VCaP (cell line): ENCODE results near the gene ZNF496.
"Not testable (repeated sequence)": the region's sequence is repeated elsewhere in the genome, so short reads cannot be mapped to it uniquely, and the experiment has no call there.

Experiments used
- H3K27ac ChIP-seq: fragments of 450-650 bp; 2 replicates; pipeline ENCODE4 v1.5.1; 2017
- CTCF ChIP-seq: fragments of 450-650 bp; conservative IDR thresholded peaks from 2 replicates; pipeline ENCODE4 v1.5.1; 2017; ENCODE audit warnings: mild to moderate bottlenecking, moderate library complexity

The ZNF496 gene

GRCh38 chr1:247295274-247295684 lies 36.4 kb downstream of the ZNF496 start:
- no peak for TF ChIP-seq CTCF
- H3K27ac ChIP-seq, result no peak overlapping the region

- TF ChIP-seq CTCF, result no peak
Observed at GRCh38 chr1:247294282-247294681, 37.4 kb downstream of the ZNF496 start.

GRCh38 chr1:247293047-247293446 lies 38.6 kb downstream of the ZNF496 start:
- TF ChIP-seq CTCF, result no peak
- H3K27ac ChIP-seq, result no peak overlapping the region

More at GRCh38 chr1:247294282-247294681, 37.4 kb downstream of the ZNF496 start:
- no peak overlapping the region for H3K27ac ChIP-seq

GRCh38 chr1:247291833-247292561 lies 39.7 kb downstream of the ZNF496 start:
- no peak overlapping the region for H3K27ac ChIP-seq
- TF ChIP-seq CTCF, result no peak

GRCh38 chr1:247291161-247291560 lies 40.5 kb downstream of the ZNF496 start:
- no peak overlapping the region for H3K27ac ChIP-seq
- no peak for TF ChIP-seq CTCF

GRCh38 chr1:247290576-247290975 lies 41.1 kb downstream of the ZNF496 start:
- H3K27ac ChIP-seq, result no peak overlapping the region
- TF ChIP-seq CTCF, result no peak

- not testable (repeated sequence) for H3K27ac ChIP-seq
Observed at GRCh38 chr1:247289274-247289892, 42.3 kb downstream of the ZNF496 start.

- no peak overlapping the region for H3K27ac ChIP-seq
- no peak for TF ChIP-seq CTCF
Observed at GRCh38 chr1:247288341-247288740, 43.3 kb downstream of the ZNF496 start.
